ENCODE results near the gene CAV3.
"Not testable (repeated sequence)": the region's sequence is repeated elsewhere in the genome, so short reads cannot be mapped to it uniquely, and the experiment has no call there.

The CAV3 gene

GRCh38 chr3:8733332-8734094 is at the start of gene CAV3:
CAV3 (plus strand) TSS chr3:8733802; CDS start chr3:8733877, 75 bp downstream.
- DNase-seq (ENCODE audit: low read depth), result no peak

GRCh38 chr3:8684992-8685391 is 48.6 kb upstream of the CAV3 start:
- DNase-seq (ENCODE audit: low read depth), result not testable (repeated sequence)

DNA sequence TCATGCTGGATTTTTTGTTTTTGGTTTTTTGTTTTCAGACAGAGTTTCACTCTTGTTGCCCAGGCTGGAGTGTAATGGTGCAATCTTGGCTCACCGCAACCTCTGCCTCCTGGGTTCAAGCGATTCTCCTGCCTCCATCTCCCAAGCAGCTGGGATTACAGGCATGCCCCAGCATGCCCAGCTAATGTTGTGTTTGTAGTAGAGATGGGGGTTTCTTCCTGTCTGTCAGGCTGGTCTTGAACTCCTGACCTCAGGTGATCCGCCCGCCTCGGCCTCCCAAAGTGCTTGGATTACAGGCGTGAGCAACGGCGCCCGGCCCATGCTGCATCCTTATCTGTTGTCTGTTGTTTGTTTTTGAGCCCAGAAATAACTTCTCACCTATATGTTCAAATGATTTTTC is 42.3 kb upstream of the CAV3 start:
- not testable (repeated sequence) for DNase-seq (ENCODE audit: low read depth)

DNA sequence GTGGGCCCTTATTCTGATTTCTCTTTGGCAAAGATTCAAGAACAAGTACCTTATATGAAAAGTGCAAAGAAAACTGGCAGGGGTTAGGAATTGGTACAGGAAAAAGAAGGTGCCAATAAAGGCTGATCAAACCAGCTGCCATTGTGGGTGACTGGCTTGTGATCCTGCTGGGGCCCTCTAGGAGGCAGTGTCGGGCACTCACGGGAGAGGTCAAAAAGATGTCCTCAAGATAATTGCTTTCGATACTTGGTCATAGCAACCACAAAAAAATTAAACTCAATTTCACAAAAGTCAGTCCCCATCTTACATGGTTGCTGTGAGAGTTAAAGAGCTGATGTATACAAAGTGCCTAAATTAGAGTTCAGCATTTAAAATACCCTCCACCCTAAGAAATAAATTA is 31.0 kb upstream of the CAV3 start:
- DNase-seq (ENCODE audit: low read depth), result no peak

GRCh38 chr3:8705575-8705974 is 28.0 kb upstream of the CAV3 start:
- no peak for DNase-seq (ENCODE audit: low read depth)

- DNase-seq (ENCODE audit: low read depth), result no peak
Observed at GRCh38 chr3:8709287-8709686, 24.3 kb upstream of the CAV3 start.

DNA sequence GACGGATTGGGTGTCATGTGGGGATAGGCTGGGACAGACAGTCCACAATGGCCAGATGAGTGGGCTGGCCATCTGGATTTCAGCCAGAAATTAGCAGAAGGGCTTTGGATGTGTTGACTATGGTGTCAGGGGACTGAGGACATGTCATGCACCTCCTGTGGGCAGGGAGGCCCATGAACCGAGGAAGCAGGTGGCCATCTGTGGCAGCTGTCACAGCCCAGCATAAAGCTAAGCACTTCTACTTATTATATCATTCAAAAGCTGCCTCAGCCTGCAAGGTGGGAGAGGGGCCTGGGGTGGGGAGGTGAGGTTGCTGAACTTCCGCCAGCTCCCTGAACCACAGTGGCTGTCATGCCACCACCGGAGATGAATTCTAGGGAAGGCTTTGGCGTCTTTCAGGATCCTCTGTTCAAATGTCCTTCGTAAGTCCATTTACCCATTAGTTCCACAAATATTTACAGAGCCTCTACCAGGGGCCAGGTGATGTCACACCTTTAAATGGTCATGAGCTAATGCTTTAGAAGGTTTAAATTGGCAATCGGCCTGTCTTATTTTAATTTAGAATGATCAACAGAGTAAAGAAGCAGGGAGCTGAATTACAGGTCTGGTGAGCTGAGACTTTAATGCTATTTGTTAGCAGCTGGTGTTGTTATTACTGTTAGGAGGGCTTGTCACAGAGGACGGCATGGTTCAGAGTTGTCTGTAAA is 23.6 kb upstream of the CAV3 start:
- DNase-seq (ENCODE audit: low read depth), result no peak

DNA sequence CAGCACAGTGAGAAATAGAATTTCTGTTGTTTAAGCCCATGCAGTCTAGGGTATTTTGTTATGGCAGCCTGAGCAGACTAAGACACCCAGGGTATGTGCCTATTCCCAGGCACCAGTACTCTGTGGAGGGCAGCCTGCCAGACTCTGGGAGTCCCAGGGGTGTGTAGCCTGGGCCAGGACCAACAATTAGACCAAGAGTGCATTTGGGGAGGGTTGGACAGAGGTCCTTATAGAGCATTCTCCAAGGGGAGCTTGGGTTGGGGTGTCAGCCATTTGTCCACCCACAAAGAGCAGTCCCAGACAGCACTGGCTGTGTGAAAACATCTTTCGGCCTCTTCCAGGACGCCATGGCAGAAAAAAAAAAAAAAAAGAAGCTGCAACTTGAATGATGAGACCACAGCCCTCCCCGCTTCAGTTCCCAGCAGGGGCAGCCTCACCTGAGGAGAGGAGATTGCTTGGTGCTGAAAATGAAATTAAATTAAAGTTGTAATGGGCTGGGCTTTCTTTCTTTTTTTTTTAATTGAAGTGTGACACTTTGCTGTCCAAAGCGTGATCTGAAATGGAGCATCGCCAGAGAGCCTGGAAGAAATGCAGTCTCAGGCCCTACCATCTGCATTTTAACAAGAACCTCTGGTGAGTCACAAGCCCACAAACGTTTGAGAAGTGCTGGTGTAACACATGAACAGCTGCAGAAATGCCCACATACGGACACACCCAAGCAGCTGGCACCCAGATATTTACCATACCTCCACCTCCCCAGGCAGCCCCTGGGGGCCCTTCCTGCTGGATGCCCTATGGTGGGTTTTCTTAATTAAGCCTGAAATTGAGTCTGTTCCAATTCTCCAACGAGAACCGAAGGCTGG is 21.3 kb upstream of the CAV3 start:
- peak; percentile 67 for DNase-seq (ENCODE audit: low read depth)

GRCh38 chr3:8712908-8713255 is 20.7 kb upstream of the CAV3 start:
- no peak for DNase-seq (ENCODE audit: low read depth)

DNA sequence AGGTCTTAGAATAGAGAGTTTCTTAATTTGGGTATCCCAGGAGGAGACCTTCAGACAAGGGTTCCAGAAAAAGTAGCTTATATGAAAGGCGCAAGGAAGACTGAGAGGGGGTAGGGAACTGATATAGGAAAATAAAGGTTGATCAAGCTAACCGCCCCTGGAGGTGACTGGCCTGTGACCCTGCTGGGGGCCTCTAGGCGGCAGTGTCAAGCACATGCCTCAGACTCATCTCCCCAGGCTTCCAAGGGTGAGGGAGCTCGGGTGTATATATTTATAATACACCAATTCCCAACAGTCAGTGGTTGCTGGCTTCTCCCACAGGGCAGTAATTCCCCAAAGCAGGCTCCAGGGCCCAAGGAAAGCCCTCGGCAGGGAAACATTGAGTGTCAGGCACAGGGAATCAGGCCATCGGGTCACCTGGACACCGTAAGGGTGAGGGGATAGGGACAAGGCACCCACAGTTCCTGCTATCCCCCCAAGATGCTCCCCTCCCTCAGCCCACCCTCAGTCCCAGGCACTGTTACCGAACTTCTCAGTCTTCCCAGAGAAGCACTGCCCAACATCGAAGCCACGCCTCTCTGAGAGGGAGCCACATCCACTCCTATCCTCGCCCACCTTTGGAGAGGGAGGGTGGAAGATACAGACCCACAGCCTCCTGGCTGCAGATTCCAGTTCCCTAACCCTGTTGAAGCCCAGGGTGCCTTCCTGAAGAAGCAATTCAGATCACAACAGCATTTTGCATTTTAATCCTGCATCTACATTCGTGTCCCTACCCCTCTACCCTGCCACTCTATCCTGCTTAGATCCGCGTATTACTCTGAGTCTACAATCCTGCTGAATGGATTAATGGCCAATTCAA is 19.5 kb upstream of the CAV3 start:
- DNase-seq (ENCODE audit: low read depth), result no peak

- DNase-seq (ENCODE audit: low read depth), result not testable (repeated sequence)
Observed at GRCh38 chr3:8715757-8716156, 17.8 kb upstream of the CAV3 start.

DNA sequence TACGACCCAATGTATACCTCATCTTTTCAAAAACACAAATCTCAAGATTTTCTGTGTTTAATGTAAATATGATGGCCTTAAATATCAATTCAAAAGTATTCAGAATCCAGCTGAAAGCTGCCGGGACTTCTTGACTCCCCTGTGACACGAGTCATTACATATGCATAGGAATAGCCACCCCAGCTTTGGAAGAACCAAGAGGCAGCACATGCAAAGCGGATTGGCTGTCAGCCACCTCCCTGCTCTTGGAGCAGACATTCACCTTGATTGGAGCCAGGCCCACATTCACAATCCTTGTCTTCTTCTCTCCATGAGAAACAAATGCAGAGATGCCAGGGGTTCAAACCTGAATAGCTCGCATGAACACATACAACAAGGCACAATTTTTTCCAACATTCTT is 10.8 kb upstream of the CAV3 start:
- DNase-seq (ENCODE audit: low read depth), result no peak

DNA sequence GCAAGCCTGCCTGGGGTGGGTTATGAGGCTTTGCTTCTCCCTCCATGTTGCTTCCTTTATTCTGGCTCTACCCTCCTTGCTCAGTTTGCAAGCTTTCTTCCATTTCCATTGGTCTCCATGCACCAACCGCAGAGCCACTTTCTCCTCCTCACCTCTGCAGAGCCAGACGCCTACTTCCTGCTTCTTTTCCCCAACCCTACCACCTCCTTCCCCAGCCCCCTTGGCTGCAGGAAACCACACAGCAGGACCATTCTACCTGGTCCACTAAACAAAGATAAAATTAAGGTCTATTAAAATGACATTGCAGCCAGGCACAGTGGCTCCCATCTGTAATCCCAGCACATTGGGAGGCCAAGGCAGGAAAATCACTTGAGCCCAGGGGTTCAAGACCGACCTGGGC is 10.0 kb upstream of the CAV3 start:
- DNase-seq (ENCODE audit: low read depth), result no peak

- DNase-seq (ENCODE audit: low read depth), result no peak
Observed at GRCh38 chr3:8724108-8724752, 9.4 kb upstream of the CAV3 start.

DNA sequence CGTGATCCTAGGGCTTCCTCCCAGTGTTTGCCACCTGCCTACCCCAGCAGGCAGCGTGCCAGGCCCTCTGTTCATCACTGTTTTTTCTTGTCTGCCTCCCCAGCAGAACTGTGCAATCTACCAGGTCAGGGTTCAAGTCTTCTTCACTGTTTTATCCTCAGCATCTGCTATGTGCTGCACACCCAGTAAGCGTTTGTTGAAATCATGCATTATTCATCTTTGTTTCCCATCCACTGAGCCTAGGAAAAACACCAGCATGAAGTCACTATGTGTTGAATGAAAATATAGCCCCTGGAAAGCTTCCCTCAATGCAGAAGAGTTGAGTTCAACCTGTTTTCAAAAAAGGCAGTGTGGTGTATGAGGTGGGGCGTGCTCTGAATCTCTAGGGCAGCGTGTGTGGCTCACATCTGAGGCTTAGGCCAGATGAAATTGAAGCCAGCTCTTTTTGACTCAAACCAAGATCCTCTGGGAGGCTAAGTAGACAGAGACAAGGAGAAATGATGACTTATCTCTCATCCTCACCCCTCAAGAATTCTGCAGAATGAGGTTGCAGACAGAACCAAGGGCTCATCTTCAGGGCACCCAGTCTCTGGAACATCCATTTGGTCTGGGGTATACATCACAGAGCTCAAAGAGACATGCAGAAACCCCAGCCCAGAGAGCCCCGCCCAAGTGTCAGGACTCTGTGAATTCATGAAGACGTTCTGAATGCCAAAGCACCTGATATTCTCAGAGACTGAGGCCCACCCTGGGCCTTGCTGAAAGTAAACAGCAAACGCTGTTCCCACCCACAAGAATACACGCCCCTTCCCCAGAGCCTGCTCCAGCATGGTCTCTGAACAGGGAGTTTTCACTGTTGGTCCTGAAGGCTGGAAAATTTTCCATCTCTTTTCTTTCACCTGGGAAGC is 5.7 kb upstream of the CAV3 start:
- DNase-seq (ENCODE audit: low read depth), result no peak

DNA sequence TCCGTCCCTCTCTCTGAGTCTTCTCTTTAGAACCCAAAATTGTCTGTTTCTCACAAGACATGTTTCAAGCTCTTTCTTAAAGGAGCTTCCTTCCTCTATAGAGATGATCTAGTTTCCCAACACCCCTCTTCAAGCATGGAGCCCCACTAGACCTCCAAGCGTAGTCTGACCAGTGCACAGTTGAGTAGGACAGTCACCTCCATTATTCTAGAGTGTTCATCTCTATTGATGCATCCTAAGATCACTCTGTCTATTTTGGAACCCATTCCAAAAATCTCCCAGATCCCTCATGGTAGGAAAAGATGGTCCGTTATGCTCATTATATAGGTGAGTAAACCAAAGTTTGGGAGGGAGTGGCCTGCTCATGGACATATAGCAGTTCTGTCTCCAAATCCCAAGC is 4.1 kb upstream of the CAV3 start:
- DNase-seq (ENCODE audit: low read depth), result no peak

DNA sequence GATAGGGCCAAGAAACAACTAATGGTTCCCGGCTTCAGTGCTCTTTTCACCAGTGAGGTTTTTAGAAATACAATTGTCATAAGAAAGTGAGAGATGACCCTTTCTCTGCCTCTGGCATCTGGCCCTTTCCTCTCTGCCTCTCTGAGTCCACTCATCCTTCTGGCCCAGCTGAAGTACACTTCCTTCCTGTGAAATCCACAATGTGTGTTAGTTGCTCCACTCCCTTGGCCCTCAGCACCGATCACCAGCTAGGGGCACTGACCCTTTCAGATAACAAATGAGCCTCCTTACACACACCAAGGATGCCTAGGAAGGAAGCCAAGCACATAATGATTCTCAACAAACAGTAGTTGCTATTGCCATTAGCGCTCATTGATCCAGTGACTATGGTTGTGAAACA is 2.9 kb upstream of the CAV3 start:
- DNase-seq (ENCODE audit: low read depth), result no peak

- no peak for DNase-seq (ENCODE audit: low read depth)
Observed at GRCh38 chr3:8732413-8732812, 1.2 kb upstream of the CAV3 start.

GRCh38 chr3:8734137-8734878 is 706 bp downstream of the CAV3 start:
- no peak for DNase-seq (ENCODE audit: low read depth)

GRCh38 chr3:8734908-8735307 is 1.3 kb downstream of the CAV3 start:
- no peak for DNase-seq (ENCODE audit: low read depth)

All from GM04504 (cell line).